ENCODE measurements around the gene GNL1. TPM values are rescaled to one million over a fixed set of nuclear protein-coding genes. Genes with fewer than 3 reads are reported as not detected.

The GNL1 gene
- total and polyA plus RNA-seq, 2 of the 8 experiments (the other 6 are each of a cell fraction or from before 2014, with no cell fraction given) = 42.4 to 67.8 TPM

- Histone ChIP-seq H3K4ac (replicated peaks; ENCODE audit: insufficient read length, low read depth, low read length) (no peak overlapping the region), H3K18ac (ENCODE audit: extremely low read depth, low read length) (no peak overlapping the region), H3K36me3 (ENCODE audit: control insufficient read depth in 2 of 4, insufficient read depth in 4 of 4, low read length in 3 of 4) (peaks cover 49 to 62% (median 57%) of the 10 kb centered on the region in 4 experiments), H2BK15ac (ENCODE audit: low read length) (no peak overlapping the region), H3K23me2 (ENCODE audit: low read depth, low read length) (no peaks in the 10 kb centered on the region; the same call in 1 of the 2 replicates), H2BK12ac (ENCODE audit: low read depth, low read length) (no peak overlapping the region), H4K5ac (ENCODE audit: insufficient read length, low read depth, low read length) (no peak overlapping the region), H2BK5ac (ENCODE audit: low read depth, low read length) (no peak overlapping the region), H3K27ac (ENCODE audit: low read depth, low read length) (no peak overlapping the region), H2AK5ac (ENCODE audit: low read depth, low read length) (no peak overlapping the region), H4K8ac (ENCODE audit: extremely low read depth, insufficient read depth, low read length) (no peak overlapping the region), H3K27me3 (replicated peaks in 1 of 4; ENCODE audit: control insufficient read depth in 3 of 4, extremely low read depth in 1 of 4, insufficient read depth in 3 of 4, low read length in 3 of 4) (no peaks in the 10 kb centered on the region), H3K4me2 (ENCODE audit: insufficient read depth in 1 of 2, low read depth in 2 of 2, low read length in 2 of 2) (no peak overlapping the region), H3K4me3 (ENCODE audit: extremely low read depth in 1 of 4, insufficient read depth in 2 of 4, low read depth in 3 of 4, low read length in 4 of 4) (no peak overlapping the region), H2AFZ (ENCODE audit: low read length) (no peak overlapping the region), H3K4me1 (replicated peaks in 1 of 4; ENCODE audit: control insufficient read depth in 3 of 4, insufficient read depth in 4 of 4, low read length in 3 of 4) (no peaks in the 10 kb centered on the region), H4K91ac (replicated peaks; ENCODE audit: insufficient read length, low read length) (no peak overlapping the region), H3K56ac (replicated peaks; ENCODE audit: insufficient read length, low read depth, low read length) (no peak overlapping the region), H2BK120ac (replicated peaks; ENCODE audit: low read depth, low read length) (no peak overlapping the region), H3K9ac (replicated peaks in 1 of 4; ENCODE audit: extremely low read depth in 1 of 4, low read depth in 3 of 4, low read length in 3 of 4) (no peak overlapping the region), H4K20me1 (replicated peaks in 1 of 2; ENCODE audit: control insufficient read depth in 1 of 2, insufficient read depth in 2 of 2, low read length in 2 of 2) (peaks cover 9 to 38% of the 10 kb centered on the region in 2 experiments), H3K79me2 (ENCODE audit: control insufficient read depth in 1 of 2, insufficient read depth in 2 of 2, low read length in 2 of 2) (no peaks in the 10 kb centered on the region), H3K23ac (ENCODE audit: insufficient read length) (no peak overlapping the region), H3K9me3 (ENCODE audit: insufficient read depth in 2 of 2, low read depth in 1 of 2, low read length in 1 of 2) (no peaks in the 10 kb centered on the region), H3K79me1 (ENCODE audit: low read depth, low read length) (no peaks in the 10 kb centered on the region; the same call in none of the 2 replicates), H3K14ac (ENCODE audit: insufficient read length) (no peak overlapping the region), H2BK20ac (ENCODE audit: low read length) (no peak overlapping the region)
- WGBS, 2 experiments (ENCODE audit: extremely low coverage in 1 of 2, insufficient coverage in 1 of 2, insufficient read length in 1 of 2, insufficient replicate concordance in 2 of 2, low coverage in 1 of 2, low lambda C conversion rate in 2 of 2, missing lambda C conversion rate in 1 of 2) = 92% methylated on average over 6 of the region's 6 CpGs; no CpG with 5 or more reads in 1 of the 2 experiments
- DNase-seq (ENCODE audit: low read depth in 1 of 2, low spot score in 2 of 2) (no peak), FAIRE-seq (no peak)
- CTCF ChIA-PET (ENCODE audit: partially characterized antibody) = interaction anchor here (0.9 to 5.7 kb wide), 7 partner anchors 9 to 118 kb away, joined by 3 to 35 read pairs (median 4); no protein-coding TSS in a partner anchor
- TF ChIP-seq E2F6 (IDR thresholded peaks at IDR 0.05) (no peak), CTBP2 (IDR thresholded peaks at IDR 0.05; ENCODE audit: borderline replicate concordance, insufficient read depth, insufficient read length, low read length) (no peak), MAFK (IDR thresholded peaks at IDR 0.05; ENCODE audit: low read depth, low read length) (no peak), TBP (IDR thresholded peaks at IDR 0.05; ENCODE audit: low read depth, low read length) (no peak), POLR2A (IDR thresholded peaks at IDR 0.05; ENCODE audit: control extremely low read depth in 1 of 2, low read depth in 2 of 2, low read length in 2 of 2) (no peak), HDAC2 (IDR thresholded peaks at IDR 0.05; ENCODE audit: borderline replicate concordance in 1 of 2, low read depth in 2 of 2, low read length in 2 of 2) (no peak)
- POLR2A ChIA-PET (ENCODE audit: partially characterized antibody) = interaction anchor here (1.0 to 21.6 kb wide), 21 partner anchors 9 to 478 kb away, joined by 3 to 712 read pairs (median 5); partner anchors contain the start of genes ATAT1, C6orf136, DHX16 and GNL1
Measured at GRCh38 chr6:30601436-30601814, 45.1 kb upstream of the GNL1 start.

Data from H1 (cell line).